ENCODE data around the gene PDGFB. TPM values are rescaled to one million over a fixed set of nuclear protein-coding genes. Genes with fewer than 3 reads are reported as not detected.

PDGFB gene
- total and polyA plus RNA-seq, 9 of the 15 experiments (the other 6 are each of a cell fraction or from before 2014, with no cell fraction given): 0.07 to 4.0 (median 0.48) TPM; not detected in 1

- TF ChIP-seq EHMT2 (IDR thresholded peaks at IDR 0.05) (no peak), ERF (CRISPR knock-in tag; IDR thresholded peaks at IDR 0.05) (no peak), JUND (IDR thresholded peaks at IDR 0.05; ENCODE audit: borderline replicate concordance, low read depth, low read length) (no peak), JUND (tag; IDR thresholded peaks at IDR 0.05; ENCODE audit: borderline replicate concordance, low read depth, low read length) (no peak; the same call in 2 of the 3 replicates), NR2F6 (CRISPR knock-in tag; IDR thresholded peaks at IDR 0.05) (no peak), ZKSCAN8 (CRISPR knock-in tag; IDR thresholded peaks at IDR 0.05) (no peak), CTCF (IDR thresholded peaks at IDR 0.05 in 2 of 3, conservative IDR thresholded peaks at IDR 0.05 in 1 of 3; ENCODE audit: insufficient read depth in 2 of 3, low read depth in 1 of 3, low read length in 3 of 3) (no peak), ZBTB26 (CRISPR knock-in tag; IDR thresholded peaks at IDR 0.05) (no peak), ZNF146 (CRISPR knock-in tag; IDR thresholded peaks at IDR 0.05; ENCODE audit: unreplicated experiment) (no peak), ATF6 (CRISPR knock-in tag; IDR thresholded peaks at IDR 0.05) (no peak), HSF4 (CRISPR knock-in tag; IDR thresholded peaks at IDR 0.05; ENCODE audit: borderline replicate concordance) (no peak), EP400 (IDR thresholded peaks at IDR 0.05) (no peak), NCOR1 (IDR thresholded peaks at IDR 0.05) (peak; percentile 83), PTBP1 (IDR thresholded peaks at IDR 0.05; ENCODE audit: low read depth, low read length) (no peak), ATF3 (IDR thresholded peaks at IDR 0.05) (0 out of 2 replicates have a peak, but pooled peaks have one; percentile 14), ATF3 (CRISPR knock-in tag; conservative IDR thresholded peaks at IDR 0.05) (no peak), ESRRA (IDR thresholded peaks at IDR 0.05; ENCODE audit: borderline replicate concordance, low read depth) (no peak), SPI1 (IDR thresholded peaks at IDR 0.05; ENCODE audit: borderline replicate concordance, low read depth, low read length) (0 out of 2 replicates have a peak, but pooled peaks have one; percentile 55), XRCC5 (IDR thresholded peaks at IDR 0.05; ENCODE audit: low read depth, low read length) (no peak), RBFOX2 (IDR thresholded peaks at IDR 0.05; ENCODE audit: low read depth, low read length) (no peak), ZNF436 (CRISPR knock-in tag; IDR thresholded peaks at IDR 0.05) (no peak), SNIP1 (IDR thresholded peaks at IDR 0.05; ENCODE audit: low read depth) (no peak)
These were observed 29.4 kb upstream of the PDGFB start (continued) for GRCh38 chr22:39273950-39274887.

Data from K562 (cell line).